Measurements from ENCODE around the gene CTDP1.
"Not testable (repeated sequence)": the region's sequence is repeated elsewhere in the genome, so short reads cannot be mapped to it uniquely, and the experiment has no call there.

CTDP1 gene

DNA sequence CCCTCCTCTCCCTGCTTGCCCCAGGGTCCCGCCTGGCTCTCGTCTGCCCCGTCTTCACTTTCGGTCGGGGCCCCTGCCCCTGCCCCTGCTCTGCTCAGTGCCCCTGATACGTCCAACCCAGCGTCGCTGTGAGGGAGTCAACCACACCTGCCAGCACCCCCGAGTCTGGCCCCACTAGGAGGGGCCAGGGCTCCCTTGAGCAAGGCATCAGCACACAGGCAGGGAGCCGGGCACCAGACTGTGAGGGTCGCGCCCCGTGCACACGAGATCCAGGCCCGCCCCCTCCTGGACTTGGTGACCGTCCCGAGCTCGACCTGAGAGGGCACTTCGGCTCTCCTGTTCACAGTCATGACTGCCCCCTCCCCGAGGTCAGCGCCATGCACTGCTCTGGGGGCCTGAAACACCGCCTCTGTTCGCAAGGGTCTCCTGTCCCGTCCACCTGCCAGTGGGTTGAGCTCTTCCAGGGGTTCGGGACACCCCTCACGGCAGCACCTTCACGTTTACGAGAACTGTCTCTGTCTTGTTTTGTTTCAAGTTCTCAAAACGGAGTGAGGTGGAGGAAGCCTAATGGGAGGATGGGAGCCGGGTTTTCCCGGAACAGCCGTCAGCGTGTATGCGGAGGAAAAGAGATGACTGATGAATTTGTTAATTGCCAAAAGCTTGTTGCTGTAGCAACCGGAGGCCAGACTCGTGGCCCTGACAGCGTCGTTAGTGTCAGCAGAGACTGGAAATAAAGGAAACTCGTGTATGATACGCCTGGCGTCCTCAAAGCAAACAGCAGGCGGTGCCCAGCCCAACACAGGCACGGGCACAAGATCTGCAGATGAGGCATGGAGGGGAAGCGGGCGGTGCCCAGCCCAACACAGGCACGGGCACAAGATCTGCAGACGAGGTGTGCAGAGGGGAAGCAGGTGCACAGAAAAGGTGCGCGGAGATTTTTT is 69.9 kb downstream of the CTDP1 start:
- WGBS = 91% methylated on average over 49 of the region's 49 CpGs
- no peak overlapping the region for H4K91ac ChIP-seq (ENCODE audit: low read length)
- H3K4me3 ChIP-seq (ENCODE audit: insufficient read depth in 1 of 2, low read depth in 1 of 2, low read length in 2 of 2) = no peak overlapping the region
- no peak overlapping the region for H3K9ac ChIP-seq (ENCODE audit: low read length)
- H3K79me1 ChIP-seq (replicated peaks; ENCODE audit: low read length, poor library complexity, severe bottlenecking) = peaks cover 38% of the 10 kb centered on the region
- H3K18ac ChIP-seq (ENCODE audit: low read depth in 1 of 2, low read length in 2 of 2) = no peak overlapping the region
- no peak overlapping the region for H3K14ac ChIP-seq (ENCODE audit: low read length in 2 of 2)
- H2BK12ac ChIP-seq (ENCODE audit: low read length in 2 of 2) = no peak overlapping the region
- H3K4me2 ChIP-seq (ENCODE audit: low read length, poor library complexity, severe bottlenecking) = no peak overlapping the region
- no peak overlapping the region for H3K4ac ChIP-seq (ENCODE audit: low read depth in 1 of 2, low read length in 2 of 2)
- H3K4me1 ChIP-seq (ENCODE audit: control insufficient read depth, insufficient read depth, low read depth, low read length) = peaks cover 2% of the 10 kb centered on the region
- no peak overlapping the region for H2AFZ ChIP-seq (ENCODE audit: low read depth, low read length)
- DNase-seq = no peak
- H3K9me3 ChIP-seq (ENCODE audit: control insufficient read depth, low read length) = peaks cover 2% of the 10 kb centered on the region
- peaks cover 51 to 54% of the 10 kb centered on the region in 2 experiments for H3K36me3 ChIP-seq (ENCODE audit: control insufficient read depth in 1 of 2, insufficient read depth in 2 of 2, low read depth in 1 of 2, low read length in 2 of 2)
- H2BK15ac ChIP-seq (ENCODE audit: low read depth, poor library complexity, severe bottlenecking) = no peak overlapping the region
- H3K27ac ChIP-seq (ENCODE audit: low read length, poor library complexity, severe bottlenecking) = no peak overlapping the region
- H3K23ac ChIP-seq (ENCODE audit: low read length in 2 of 2) = no peak overlapping the region
- no peak overlapping the region for H4K8ac ChIP-seq (ENCODE audit: low read length)
- H2BK120ac ChIP-seq (ENCODE audit: low read depth, low read length) = no peak overlapping the region
- H2AK5ac ChIP-seq (ENCODE audit: low read length, severe bottlenecking) = no peak overlapping the region
- H2BK5ac ChIP-seq (ENCODE audit: low read depth, low read length, poor library complexity, severe bottlenecking) = no peak overlapping the region
- H3K27me3 ChIP-seq (ENCODE audit: control insufficient read depth in 1 of 2, insufficient read depth in 1 of 2, low read length in 2 of 2) = no peaks in the 10 kb centered on the region

DNA sequence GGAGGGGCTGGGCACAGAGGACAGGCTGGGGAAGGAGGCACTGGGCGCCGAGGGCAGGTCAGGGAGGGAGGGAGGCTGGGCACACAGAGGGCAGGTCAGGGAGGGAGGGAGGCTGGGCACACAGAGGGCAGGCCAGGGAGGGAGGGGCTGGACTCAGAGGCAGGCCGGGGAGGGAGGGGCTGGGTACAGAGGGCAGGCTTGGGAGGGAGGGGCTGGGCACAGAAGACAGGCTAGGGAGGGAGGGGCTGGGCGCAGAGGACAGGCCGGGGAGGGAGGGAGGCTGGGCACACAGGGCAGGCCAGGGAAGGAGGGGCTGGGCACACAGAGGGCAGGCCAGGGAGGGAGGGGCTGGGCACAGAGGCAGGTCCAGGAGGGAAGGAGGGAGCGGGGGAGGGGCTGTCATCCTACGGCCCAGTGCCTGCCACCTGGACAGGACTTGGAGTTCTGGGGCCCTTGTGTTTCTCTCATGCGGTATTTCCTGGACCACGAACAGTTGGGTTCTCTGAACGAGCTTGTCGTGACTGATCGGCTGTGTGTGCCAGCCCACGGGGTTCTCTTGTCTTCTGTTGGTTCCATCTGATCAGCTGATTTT is 71.5 kb downstream of the CTDP1 start:
- WGBS = 95% methylated on average over 13 of the region's 13 CpGs
- H2BK12ac ChIP-seq (ENCODE audit: low read length in 2 of 2) = no peak overlapping the region
- no peak overlapping the region for H3K14ac ChIP-seq (ENCODE audit: low read length in 2 of 2)
- no peak overlapping the region for H3K9ac ChIP-seq (ENCODE audit: low read length)
- no peak overlapping the region for H2BK5ac ChIP-seq (ENCODE audit: low read depth, low read length, poor library complexity, severe bottlenecking)
- no peak overlapping the region for H3K18ac ChIP-seq (ENCODE audit: low read depth in 1 of 2, low read length in 2 of 2)
- no peak overlapping the region for H2AFZ ChIP-seq (ENCODE audit: low read depth, low read length)
- peaks cover 2% of the 10 kb centered on the region for H3K9me3 ChIP-seq (ENCODE audit: control insufficient read depth, low read length)
- no peak overlapping the region for H4K8ac ChIP-seq (ENCODE audit: low read length)
- H3K4me2 ChIP-seq (ENCODE audit: low read length, poor library complexity, severe bottlenecking) = no peak overlapping the region
- H2BK15ac ChIP-seq (ENCODE audit: low read depth, poor library complexity, severe bottlenecking) = no peak overlapping the region
- H3K27ac ChIP-seq (ENCODE audit: low read length, poor library complexity, severe bottlenecking) = no peak overlapping the region
- no peak for DNase-seq
- no peak overlapping the region for H3K4me3 ChIP-seq (ENCODE audit: insufficient read depth in 1 of 2, low read depth in 1 of 2, low read length in 2 of 2)
- no peak overlapping the region for H3K23ac ChIP-seq (ENCODE audit: low read length in 2 of 2)
- H3K79me1 ChIP-seq (replicated peaks; ENCODE audit: low read length, poor library complexity, severe bottlenecking) = peaks cover 35% of the 10 kb centered on the region
- no peak overlapping the region for H2AK5ac ChIP-seq (ENCODE audit: low read length, severe bottlenecking)
- H4K91ac ChIP-seq (ENCODE audit: low read length) = no peak overlapping the region
- no peak overlapping the region for H3K4ac ChIP-seq (ENCODE audit: low read depth in 1 of 2, low read length in 2 of 2)
- H2BK120ac ChIP-seq (ENCODE audit: low read depth, low read length) = no peak overlapping the region
- H3K36me3 ChIP-seq (ENCODE audit: control insufficient read depth in 1 of 2, insufficient read depth in 2 of 2, low read depth in 1 of 2, low read length in 2 of 2) = peaks cover 60 to 63% of the 10 kb centered on the region in 2 experiments
- H3K27me3 ChIP-seq (ENCODE audit: control insufficient read depth in 1 of 2, insufficient read depth in 1 of 2, low read length in 2 of 2) = no peaks in the 10 kb centered on the region
- peaks cover 2% of the 10 kb centered on the region for H3K4me1 ChIP-seq (ENCODE audit: control insufficient read depth, insufficient read depth, low read depth, low read length)

DNA sequence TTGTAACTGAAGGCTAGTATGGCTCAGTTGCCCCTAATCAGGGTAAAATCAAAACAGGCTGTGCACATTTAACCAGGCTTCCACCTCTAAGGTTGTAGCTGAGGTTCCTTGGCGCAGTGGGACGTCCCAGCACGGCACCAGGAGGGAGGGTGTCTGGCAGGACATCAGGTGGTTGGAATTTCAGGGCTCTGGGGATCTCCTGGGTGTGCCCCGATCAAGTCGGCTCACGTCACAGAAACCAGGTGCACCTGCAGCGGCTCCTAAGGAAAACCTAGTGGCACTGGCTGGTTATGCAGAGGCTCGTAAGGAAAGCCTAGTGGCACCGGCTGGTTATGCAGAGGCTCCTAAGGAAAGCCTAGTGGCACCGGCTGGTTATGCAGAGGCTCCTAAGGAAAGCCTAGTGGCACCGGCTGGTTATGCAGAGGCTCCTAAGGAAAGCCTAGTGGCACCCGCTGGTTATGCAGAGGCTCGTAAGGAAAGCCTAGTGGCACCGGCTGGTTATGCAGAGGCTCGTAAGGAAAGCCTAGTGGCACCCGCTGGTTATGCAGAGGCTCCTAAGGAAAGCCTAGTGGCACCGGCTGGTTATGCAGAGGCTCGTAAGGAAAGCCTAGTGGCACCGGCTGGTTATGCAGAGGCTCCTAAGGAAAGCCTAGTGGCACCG is 72.4 kb downstream of the CTDP1 start:
- not testable (repeated sequence) for H3K23ac ChIP-seq (ENCODE audit: low read length in 2 of 2); H2BK15ac ChIP-seq (ENCODE audit: low read depth, poor library complexity, severe bottlenecking); H2AFZ ChIP-seq (ENCODE audit: low read depth, low read length); H3K27ac ChIP-seq (ENCODE audit: low read length, poor library complexity, severe bottlenecking); H3K9me3 ChIP-seq (ENCODE audit: control insufficient read depth, low read length); H4K8ac ChIP-seq (ENCODE audit: low read length); H4K91ac ChIP-seq (ENCODE audit: low read length); H3K4me1 ChIP-seq (ENCODE audit: control insufficient read depth, insufficient read depth, low read depth, low read length); H3K4me2 ChIP-seq (ENCODE audit: low read length, poor library complexity, severe bottlenecking); H3K27me3 ChIP-seq (ENCODE audit: control insufficient read depth in 1 of 2, insufficient read depth in 1 of 2, low read length in 2 of 2); H2BK120ac ChIP-seq (ENCODE audit: low read depth, low read length); H3K9ac ChIP-seq (ENCODE audit: low read length); H2BK5ac ChIP-seq (ENCODE audit: low read depth, low read length, poor library complexity, severe bottlenecking); DNase-seq; H3K14ac ChIP-seq (ENCODE audit: low read length in 2 of 2); H2BK12ac ChIP-seq (ENCODE audit: low read length in 2 of 2); H2AK5ac ChIP-seq (ENCODE audit: low read length, severe bottlenecking); H3K18ac ChIP-seq (ENCODE audit: low read depth in 1 of 2, low read length in 2 of 2); H3K4me3 ChIP-seq (ENCODE audit: insufficient read depth in 1 of 2, low read depth in 1 of 2, low read length in 2 of 2); H3K4ac ChIP-seq (ENCODE audit: low read depth in 1 of 2, low read length in 2 of 2)
- 94% methylated on average over 13 of the region's 20 CpGs for WGBS
- H3K79me1 ChIP-seq (replicated peaks; ENCODE audit: low read length, poor library complexity, severe bottlenecking) = peaks cover 30% of the 10 kb centered on the region
- peaks cover 55 to 61% of the 10 kb centered on the region in 2 experiments for H3K36me3 ChIP-seq (ENCODE audit: control insufficient read depth in 1 of 2, insufficient read depth in 2 of 2, low read depth in 1 of 2, low read length in 2 of 2)

DNA sequence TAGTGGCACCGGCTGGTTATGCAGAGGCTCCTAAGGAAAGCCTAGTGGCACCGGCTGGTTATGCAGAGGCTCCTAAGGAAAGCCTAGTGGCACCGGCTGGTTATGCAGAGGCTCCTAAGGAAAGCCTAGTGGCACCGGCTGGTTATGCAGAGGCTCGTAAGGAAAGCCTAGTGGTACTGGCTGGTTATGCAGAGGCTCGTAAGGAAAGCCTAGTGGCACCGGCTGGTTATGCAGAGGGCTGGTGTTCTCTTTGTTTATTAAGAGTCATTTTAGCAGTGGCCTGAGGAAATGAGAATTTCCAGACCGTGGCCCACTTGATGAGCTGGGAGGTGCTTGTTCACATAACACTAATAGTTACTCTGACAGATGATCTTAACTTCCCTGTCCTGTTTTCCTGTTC is 73.3 kb downstream of the CTDP1 start:
- not testable (repeated sequence) for H4K91ac ChIP-seq (ENCODE audit: low read length); H3K4me3 ChIP-seq (ENCODE audit: insufficient read depth in 1 of 2, low read depth in 1 of 2, low read length in 2 of 2); H2BK15ac ChIP-seq (ENCODE audit: low read depth, poor library complexity, severe bottlenecking); H3K23ac ChIP-seq (ENCODE audit: low read length in 2 of 2); H3K18ac ChIP-seq (ENCODE audit: low read depth in 1 of 2, low read length in 2 of 2); H3K9ac ChIP-seq (ENCODE audit: low read length); H2BK12ac ChIP-seq (ENCODE audit: low read length in 2 of 2); H4K8ac ChIP-seq (ENCODE audit: low read length); H3K27ac ChIP-seq (ENCODE audit: low read length, poor library complexity, severe bottlenecking); H2BK120ac ChIP-seq (ENCODE audit: low read depth, low read length); H3K4me1 ChIP-seq (ENCODE audit: control insufficient read depth, insufficient read depth, low read depth, low read length); H3K9me3 ChIP-seq (ENCODE audit: control insufficient read depth, low read length); DNase-seq; H3K4ac ChIP-seq (ENCODE audit: low read depth in 1 of 2, low read length in 2 of 2); H3K27me3 ChIP-seq (ENCODE audit: control insufficient read depth in 1 of 2, insufficient read depth in 1 of 2, low read length in 2 of 2); H3K14ac ChIP-seq (ENCODE audit: low read length in 2 of 2); H3K4me2 ChIP-seq (ENCODE audit: low read length, poor library complexity, severe bottlenecking); H2AK5ac ChIP-seq (ENCODE audit: low read length, severe bottlenecking); H2AFZ ChIP-seq (ENCODE audit: low read depth, low read length); H2BK5ac ChIP-seq (ENCODE audit: low read depth, low read length, poor library complexity, severe bottlenecking)
- WGBS = 89% methylated on average over 3 of the region's 8 CpGs
- H3K36me3 ChIP-seq (ENCODE audit: control insufficient read depth in 1 of 2, insufficient read depth in 2 of 2, low read depth in 1 of 2, low read length in 2 of 2) = peaks cover 46 to 54% of the 10 kb centered on the region in 2 experiments
- H3K79me1 ChIP-seq (replicated peaks; ENCODE audit: low read length, poor library complexity, severe bottlenecking) = peaks cover 24% of the 10 kb centered on the region

Measured in mesenchymal stem cell (in vitro differentiated cells and primary cell).